ENCODE measurements around the gene SHBG. TPM values are rescaled to one million over a fixed set of nuclear protein-coding genes. Genes with fewer than 3 reads are reported as not detected.

Gene SHBG
- total RNA-seq, 1 experiment from 2014 or later: not detected

DNA sequence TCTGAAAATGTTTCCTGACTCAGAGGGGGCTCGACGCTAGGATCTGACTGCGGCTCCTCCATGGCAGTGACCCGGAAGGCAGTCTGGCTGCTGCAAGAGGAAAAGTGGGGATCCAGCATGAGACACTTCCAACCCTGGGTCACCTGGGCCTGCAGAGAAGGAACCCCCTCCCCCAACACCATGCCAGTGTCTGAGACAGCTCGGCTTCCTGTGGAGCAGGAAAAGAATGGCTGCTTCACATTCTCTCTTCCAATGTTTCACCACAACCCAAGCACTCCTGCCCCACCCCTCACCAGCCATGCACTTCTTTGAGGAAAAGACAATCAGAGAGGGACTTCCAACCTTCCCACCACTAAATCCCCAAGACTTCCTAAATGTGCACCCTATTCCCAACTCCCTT is 46.6 kb downstream of the SHBG start:
- TF ChIP-seq, protein P1, sequence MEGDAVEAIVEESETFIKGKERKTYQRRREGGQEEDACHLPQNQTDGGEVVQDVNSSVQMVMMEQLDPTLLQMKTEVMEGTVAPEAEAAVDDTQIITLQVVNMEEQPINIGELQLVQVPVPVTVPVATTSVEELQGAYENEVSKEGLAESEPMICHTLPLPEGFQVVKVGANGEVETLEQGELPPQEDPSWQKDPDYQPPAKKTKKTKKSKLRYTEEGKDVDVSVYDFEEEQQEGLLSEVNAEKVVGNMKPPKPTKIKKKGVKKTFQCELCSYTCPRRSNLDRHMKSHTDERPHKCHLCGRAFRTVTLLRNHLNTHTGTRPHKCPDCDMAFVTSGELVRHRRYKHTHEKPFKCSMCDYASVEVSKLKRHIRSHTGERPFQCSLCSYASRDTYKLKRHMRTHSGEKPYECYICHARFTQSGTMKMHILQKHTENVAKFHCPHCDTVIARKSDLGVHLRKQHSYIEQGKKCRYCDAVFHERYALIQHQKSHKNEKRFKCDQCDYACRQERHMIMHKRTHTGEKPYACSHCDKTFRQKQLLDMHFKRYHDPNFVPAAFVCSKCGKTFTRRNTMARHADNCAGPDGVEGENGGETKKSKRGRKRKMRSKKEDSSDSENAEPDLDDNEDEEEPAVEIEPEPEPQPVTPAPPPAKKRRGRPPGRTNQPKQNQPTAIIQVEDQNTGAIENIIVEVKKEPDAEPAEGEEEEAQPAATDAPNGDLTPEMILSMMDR (conservative IDR thresholded peaks at IDR 0.05; ENCODE audit: low read depth, low read length): no peak
- no peak for TF ChIP-seq EZH2 (IDR thresholded peaks at IDR 0.05; ENCODE audit: borderline replicate concordance, low read depth, low read length, poor library complexity, severe bottlenecking)
- H3K4me1 ChIP-seq (ENCODE audit: insufficient read depth, low read length, poor library complexity, severe bottlenecking): no peaks in the 10 kb centered on the region
- H3K27me3 ChIP-seq (replicated peaks; ENCODE audit: insufficient read depth, low read depth, low read length, poor library complexity): no peaks in the 10 kb centered on the region
- no TSS peak for BruUV-seq (replicated peaks)
- no peak overlapping the region for H3K27ac ChIP-seq (ENCODE audit: low read depth, low read length, poor library complexity, severe bottlenecking)
- DNase-seq (ENCODE audit: low spot score): no peak
- H3K36me3 ChIP-seq (ENCODE audit: insufficient read depth, low read length, poor library complexity, severe bottlenecking): peaks cover 42% of the 10 kb centered on the region
- no peak overlapping the region for H3K4me3 ChIP-seq (ENCODE audit: low read depth, low read length, poor library complexity, severe bottlenecking)
- intact Hi-C loops (cut with micrococcal nuclease; ENCODE audit: unreplicated experiment): no loop called here
- peaks cover 5% of the 10 kb centered on the region for H3K9me3 ChIP-seq (ENCODE audit: low read depth, low read length, poor library complexity, severe bottlenecking)
- CTCF ChIA-PET: no interaction called here
- POLR2A ChIA-PET (ENCODE audit: low non-redundant PET): no interaction called here

DNA sequence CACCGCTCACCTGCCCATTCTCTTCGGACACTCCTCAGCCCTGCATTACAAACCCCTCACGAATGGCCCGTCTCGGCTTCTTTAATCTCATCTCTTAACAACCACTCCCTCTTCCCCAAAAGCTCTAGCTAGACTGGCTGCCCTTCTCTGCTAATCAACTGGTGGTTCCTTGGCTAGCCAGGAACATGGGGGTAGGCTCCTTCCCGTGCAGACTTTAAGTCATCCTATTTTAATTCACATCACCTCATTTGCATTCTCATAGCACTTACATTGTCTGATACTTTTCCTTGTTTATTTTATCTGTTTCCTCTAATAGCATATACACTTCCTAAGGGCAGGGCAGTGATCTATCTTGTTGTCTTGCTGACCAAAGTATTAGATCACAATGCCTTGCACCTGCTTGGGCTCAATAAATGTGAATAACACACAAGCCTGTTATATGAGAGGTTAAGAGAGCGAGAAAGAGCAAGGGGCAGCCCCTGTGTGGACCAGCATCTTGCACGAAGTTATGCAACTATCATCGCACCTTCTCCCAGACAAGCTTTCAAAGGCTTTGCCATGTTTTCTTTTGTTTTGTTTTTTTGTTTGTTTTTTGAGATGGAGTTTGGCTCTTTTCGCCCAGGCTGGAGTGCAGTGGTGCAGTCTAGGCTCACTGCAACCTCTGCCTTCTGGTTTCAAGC is 47.6 kb downstream of the SHBG start:
- intact Hi-C loops (cut with micrococcal nuclease; ENCODE audit: unreplicated experiment): no loop called here
- CTCF ChIA-PET: no interaction called here
- BruUV-seq (replicated peaks): no TSS peak

More for the DNA sequence above, 47.6 kb downstream of the SHBG start:
- no peak for DNase-seq (ENCODE audit: low spot score)
- POLR2A ChIA-PET (ENCODE audit: low non-redundant PET): no interaction called here
- Histone ChIP-seq H3K36me3 (ENCODE audit: insufficient read depth, low read length, poor library complexity, severe bottlenecking) (peaks cover 33% of the 10 kb centered on the region), H3K4me3 (ENCODE audit: low read depth, low read length, poor library complexity, severe bottlenecking) (no peak overlapping the region), H3K9me3 (ENCODE audit: low read depth, low read length, poor library complexity, severe bottlenecking) (peaks cover 5% of the 10 kb centered on the region), H3K27ac (ENCODE audit: low read depth, low read length, poor library complexity, severe bottlenecking) (no peak overlapping the region), H3K4me1 (ENCODE audit: insufficient read depth, low read length, poor library complexity, severe bottlenecking) (no peaks in the 10 kb centered on the region), H3K27me3 (replicated peaks; ENCODE audit: insufficient read depth, low read depth, low read length, poor library complexity) (no peaks in the 10 kb centered on the region)
- TF ChIP-seq, protein P1 (conservative IDR thresholded peaks at IDR 0.05; ENCODE audit: low read depth, low read length): no peak
- TF ChIP-seq EZH2 (IDR thresholded peaks at IDR 0.05; ENCODE audit: borderline replicate concordance, low read depth, low read length, poor library complexity, severe bottlenecking): no peak

Other genes with a start within 250 kb of the SHBG start
- gene TNK1, start 249.0 kb upstream of the SHBG start, total RNA-seq (2021): 0.90 and 1.1 TPM in 2 replicates
- 15.2 and 29.3 TPM in 2 replicates for gene PLSCR3, start 235.6 kb upstream of the SHBG start, total RNA-seq (2021)
- gene TMEM256, start 226.0 kb upstream of the SHBG start, total RNA-seq (2021): 57.6 and 91.6 TPM in 2 replicates
- 36.9 and 60.5 TPM in 2 replicates for gene NLGN2, start 222.3 kb upstream of the SHBG start, total RNA-seq (2021)
- 0.43 and 0.55 TPM in 2 replicates for gene SPEM1, start 209.8 kb upstream of the SHBG start, total RNA-seq (2021)
- 0.24 TPM in 1 of 2 replicates, not detected in the other for gene SPEM2, start 204.5 kb upstream of the SHBG start, total RNA-seq (2021)
- gene SPEM3, start 201.3 kb upstream of the SHBG start, total RNA-seq (2021): not detected in 2 replicates
- 3.2 and 4.7 TPM in 2 replicates for gene TMEM102, start 194.7 kb upstream of the SHBG start, total RNA-seq (2021)
- gene FGF11, start 190.6 kb upstream of the SHBG start, total RNA-seq (2021): 18.2 and 24.6 TPM in 2 replicates
- gene CHRNB1, start 185.1 kb upstream of the SHBG start, total RNA-seq (2021): 5.2 and 8.6 TPM in 2 replicates
- gene ZBTB4, start 150.5 kb upstream of the SHBG start, total RNA-seq (2021): 17.7 and 21.0 TPM in 2 replicates
- gene SLC35G6, start 148.7 kb upstream of the SHBG start, total RNA-seq (2021): not detected in 2 replicates
- gene POLR2A, start 145.8 kb upstream of the SHBG start, total RNA-seq (2021): 330 and 341 TPM in 2 replicates
- gene TNFSF12, start 81.1 kb upstream of the SHBG start, total RNA-seq (2021): 0.55 and 0.75 TPM in 2 replicates
- gene TNFSF13, start 71.4 kb upstream of the SHBG start, total RNA-seq (2021): 0.69 and 0.74 TPM in 2 replicates
- 113 and 122 TPM in 2 replicates for gene SENP3, start 68.2 kb upstream of the SHBG start, total RNA-seq (2021)
- gene CD68, start 50.5 kb upstream of the SHBG start, total RNA-seq (2021): 1.6 and 1.8 TPM in 2 replicates
- 133 and 149 TPM in 2 replicates for gene MPDU1, start 46.3 kb upstream of the SHBG start, total RNA-seq (2021)
- 0.87 and 1.3 TPM in 2 replicates for gene SOX15, start 40.0 kb upstream of the SHBG start, total RNA-seq (2021)
- 101 TPM in 2 replicates for gene FXR2, start 15.2 kb upstream of the SHBG start, total RNA-seq (2021)
- 61.7 and 79.3 TPM in 2 replicates for gene SAT2, start 2.3 kb upstream of the SHBG start, total RNA-seq (2021)
- gene ATP1B2, start 20.8 kb downstream of the SHBG start, total RNA-seq (2021): 3.5 and 5.9 TPM in 2 replicates
- 32.2 and 34.8 TPM in 2 replicates for gene TP53, start 57.4 kb downstream of the SHBG start, total RNA-seq (2021)
- gene WRAP53, start 58.3 kb downstream of the SHBG start, total RNA-seq (2021): 42.2 and 51.8 TPM in 2 replicates
- gene EFNB3, start 75.1 kb downstream of the SHBG start, total RNA-seq (2021): 10.0 and 15.8 TPM in 2 replicates
- 0.15 and 0.24 TPM in 2 replicates for gene DNAH2, start 87.6 kb downstream of the SHBG start, total RNA-seq (2021)
- gene KDM6B, start 204.1 kb downstream of the SHBG start, total RNA-seq (2021): 46.8 and 51.1 TPM in 2 replicates
- gene TMEM88, start 224.9 kb downstream of the SHBG start, total RNA-seq (2021): 1.7 and 3.0 TPM in 2 replicates
- 64.3 and 67.7 TPM in 2 replicates for gene NAA38, start 227.4 kb downstream of the SHBG start, total RNA-seq (2021)
- 16.9 and 18.7 TPM in 2 replicates for gene CYB5D1, start 227.9 kb downstream of the SHBG start, total RNA-seq (2021)

Measured in A673 (cell line).